Measurements from ENCODE around the gene WASF3.

WASF3 gene

GRCh38 chr13:26540334-26540733 lies 17.1 kb upstream of the WASF3 start:
- no peaks in the 10 kb centered on the region for H3K4me1 ChIP-seq (ENCODE audit: insufficient read depth, low read length)
- TF ChIP-seq EZH2 (IDR thresholded peaks at IDR 0.05; ENCODE audit: borderline replicate concordance, low read depth, low read length, severe bottlenecking), result no peak
- no peak for TF ChIP-seq CTCF (IDR thresholded peaks at IDR 0.05; ENCODE audit: borderline replicate concordance, extremely low read depth, low read length, poor library complexity, severe bottlenecking)
- H3K9ac ChIP-seq (ENCODE audit: low read depth, low read length), result no peak overlapping the region
- H3K9me3 ChIP-seq (ENCODE audit: insufficient read depth, low read length, severe bottlenecking), result no peaks in the 10 kb centered on the region
- DNase-seq (no peak), ATAC-seq (ENCODE audit: insufficient read depth, low read depth) (no peak)
- H2AFZ ChIP-seq (ENCODE audit: low read depth, low read length), result no peak overlapping the region
- H3K27ac ChIP-seq (ENCODE audit: low read length), result no peak overlapping the region
- H4K20me1 ChIP-seq (ENCODE audit: insufficient read depth, low read length), result no peaks in the 10 kb centered on the region
- no peak overlapping the region for H3K4me2 ChIP-seq (ENCODE audit: insufficient read depth, low read length)
- H3K27me3 ChIP-seq (ENCODE audit: insufficient read depth, low read length, poor library complexity), result peaks cover 11% of the 10 kb centered on the region
- H3K79me2 ChIP-seq (ENCODE audit: insufficient read depth, low read length), result no peaks in the 10 kb centered on the region
- H3K4me3 ChIP-seq (ENCODE audit: low read depth in 1 of 2, low read length in 2 of 2), result no peak overlapping the region
- H3K36me3 ChIP-seq (ENCODE audit: insufficient read depth, low read length), result no peaks in the 10 kb centered on the region

DNA sequence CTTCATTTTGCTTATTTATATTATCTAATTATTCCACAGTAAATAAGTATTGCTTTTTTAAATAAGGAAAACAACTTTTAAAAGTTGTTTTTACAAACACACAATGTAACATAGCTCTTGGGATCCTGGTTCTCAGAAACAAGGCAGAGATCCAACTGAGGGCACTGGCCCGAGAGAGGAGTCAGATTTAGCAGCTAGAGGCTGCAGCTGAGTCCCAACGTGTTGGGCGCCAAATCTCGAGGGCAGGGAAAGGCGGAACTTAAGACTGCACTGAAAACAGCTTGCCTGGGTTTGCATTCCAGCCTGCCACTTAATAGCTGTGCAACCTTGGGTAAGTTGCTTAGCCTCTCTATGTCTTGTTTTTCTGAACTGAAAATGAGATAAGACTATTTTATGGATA lies 16.4 kb upstream of the WASF3 start:
- ATAC-seq (ENCODE audit: insufficient read depth, low read depth), result no peak
- H3K27me3 ChIP-seq (ENCODE audit: insufficient read depth, low read length, poor library complexity), result peaks cover 11% of the 10 kb centered on the region
- H3K4me2 ChIP-seq (ENCODE audit: insufficient read depth, low read length), result no peak overlapping the region
- DNase-seq, result no peak
- H3K79me2 ChIP-seq (ENCODE audit: insufficient read depth, low read length), result no peaks in the 10 kb centered on the region
- H3K27ac ChIP-seq (ENCODE audit: low read length), result no peak overlapping the region
- no peaks in the 10 kb centered on the region for H3K9me3 ChIP-seq (ENCODE audit: insufficient read depth, low read length, severe bottlenecking)
- no peaks in the 10 kb centered on the region for H4K20me1 ChIP-seq (ENCODE audit: insufficient read depth, low read length)
- no peak overlapping the region for H3K9ac ChIP-seq (ENCODE audit: low read depth, low read length)
- no peaks in the 10 kb centered on the region for H3K36me3 ChIP-seq (ENCODE audit: insufficient read depth, low read length)
- H3K4me1 ChIP-seq (ENCODE audit: insufficient read depth, low read length), result no peaks in the 10 kb centered on the region
- H2AFZ ChIP-seq (ENCODE audit: low read depth, low read length), result no peak overlapping the region
- TF ChIP-seq CTCF (IDR thresholded peaks at IDR 0.05; ENCODE audit: borderline replicate concordance, extremely low read depth, low read length, poor library complexity, severe bottlenecking) (no peak), EZH2 (IDR thresholded peaks at IDR 0.05; ENCODE audit: borderline replicate concordance, low read depth, low read length, severe bottlenecking) (no peak)
- H3K4me3 ChIP-seq (ENCODE audit: low read depth in 1 of 2, low read length in 2 of 2), result no peak overlapping the region

DNA sequence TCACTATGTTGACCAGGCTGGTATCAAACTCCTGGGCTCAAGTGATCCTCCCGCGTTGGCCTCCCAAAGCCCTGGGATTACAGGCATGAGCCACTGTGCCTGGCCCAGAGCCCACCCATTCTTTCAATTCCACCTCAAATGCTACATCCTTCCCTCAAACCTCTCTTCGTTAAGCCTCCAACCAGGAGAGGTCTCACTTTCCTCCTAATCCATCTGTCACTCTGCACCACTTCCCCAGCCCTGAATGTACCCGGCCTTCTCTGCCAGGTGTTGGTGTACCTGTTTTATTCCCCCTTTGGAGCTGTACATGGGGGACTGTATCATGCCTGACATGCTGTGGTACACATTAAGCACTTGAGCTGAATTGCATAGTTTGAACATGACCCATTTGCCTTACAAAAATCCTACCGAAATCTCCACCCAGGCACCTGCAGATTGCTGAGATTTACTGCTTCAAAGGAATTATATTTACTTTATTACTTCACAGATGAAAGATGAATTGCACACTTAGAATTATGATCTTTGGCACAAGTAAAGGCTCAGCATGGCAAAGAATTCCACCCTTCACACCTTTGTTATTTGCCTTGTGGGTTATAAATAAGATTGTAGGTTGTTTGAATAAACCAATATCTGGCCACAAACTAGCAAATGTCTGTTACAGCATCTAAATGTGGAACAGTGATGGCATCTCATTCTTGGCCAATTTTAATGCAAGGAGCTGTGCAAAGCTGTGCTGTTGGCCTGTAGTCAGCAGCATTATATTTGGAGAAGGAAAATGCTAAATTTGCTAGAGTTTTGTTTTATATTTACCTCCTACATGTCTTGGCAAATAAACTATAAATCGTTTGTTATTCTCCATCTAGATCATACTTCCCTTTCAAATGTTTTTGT lies 15.6 kb upstream of the WASF3 start:
- Histone ChIP-seq H3K4me3 (ENCODE audit: low read depth in 1 of 2, low read length in 2 of 2) (no peak overlapping the region), H3K9ac (ENCODE audit: low read depth, low read length) (no peak overlapping the region), H3K4me1 (ENCODE audit: insufficient read depth, low read length) (no peaks in the 10 kb centered on the region), H3K9me3 (ENCODE audit: insufficient read depth, low read length, severe bottlenecking) (no peaks in the 10 kb centered on the region), H2AFZ (ENCODE audit: low read depth, low read length) (no peak overlapping the region), H3K4me2 (ENCODE audit: insufficient read depth, low read length) (no peak overlapping the region), H3K27ac (ENCODE audit: low read length) (no peak overlapping the region), H3K36me3 (ENCODE audit: insufficient read depth, low read length) (no peaks in the 10 kb centered on the region), H3K27me3 (ENCODE audit: insufficient read depth, low read length, poor library complexity) (peaks cover 11% of the 10 kb centered on the region), H4K20me1 (ENCODE audit: insufficient read depth, low read length) (no peaks in the 10 kb centered on the region), H3K79me2 (ENCODE audit: insufficient read depth, low read length) (no peaks in the 10 kb centered on the region)
- ATAC-seq (ENCODE audit: insufficient read depth, low read depth) (no peak), DNase-seq (no peak)
- no peak for TF ChIP-seq EZH2 (IDR thresholded peaks at IDR 0.05; ENCODE audit: borderline replicate concordance, low read depth, low read length, severe bottlenecking)
- TF ChIP-seq CTCF (IDR thresholded peaks at IDR 0.05; ENCODE audit: borderline replicate concordance, extremely low read depth, low read length, poor library complexity, severe bottlenecking), result no peak

Measured in DND-41 (cell line).